D721Med (cell line): Measurements from ENCODE around the gene FOXP2.
A peak's percentile ranks its signal among the peaks of the same experiment; 100 is the strongest.
"Not testable (repeated sequence)": the region's sequence is repeated elsewhere in the genome, so short reads cannot be mapped to it uniquely, and the experiment has no call there.

Experiments
- DNase-seq: peaks from one replicate; pipeline ENCODE4 v3.0.0; 2011; ENCODE audit warnings: low spot score; ENCODE audit not compliant: insufficient read length
- FAIRE-seq: peaks from 2 replicates; lab custom pipeline; 2011; peaks lifted over from hg19 to GRCh38; lab: Jason Lieb, UNC
- TF ChIP-seq, protein P1 (sequence below): IDR thresholded peaks from 2 replicates; pipeline ENCODE4 v1.5.1; 2012; ENCODE audit warnings: mild to moderate bottlenecking, control low read depth; ENCODE audit not compliant: insufficient read depth; ENCODE audit errors: missing control alignments

The FOXP2 gene

DNA sequence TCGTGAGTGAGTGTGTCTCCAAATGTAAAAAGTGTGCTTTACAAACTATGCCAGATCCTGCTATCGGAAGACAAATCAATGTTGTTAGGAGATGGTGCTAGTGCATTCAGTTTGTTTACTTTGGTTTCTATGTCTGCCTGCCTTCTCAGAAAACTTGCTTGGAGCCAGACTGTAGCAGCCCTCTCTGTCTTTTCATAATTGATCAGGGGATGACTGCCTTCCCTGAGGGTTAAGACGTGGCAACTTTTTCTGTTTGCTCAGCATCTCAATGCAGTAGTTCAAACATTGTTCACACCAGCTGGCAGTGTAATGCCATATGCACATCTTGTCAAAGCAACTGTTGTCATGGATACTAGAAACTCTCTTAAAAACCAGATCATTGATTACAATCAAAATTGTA, 118.5 kb downstream of the FOXP2 start:
- no peak for FAIRE-seq
- TF ChIP-seq, protein P1, sequence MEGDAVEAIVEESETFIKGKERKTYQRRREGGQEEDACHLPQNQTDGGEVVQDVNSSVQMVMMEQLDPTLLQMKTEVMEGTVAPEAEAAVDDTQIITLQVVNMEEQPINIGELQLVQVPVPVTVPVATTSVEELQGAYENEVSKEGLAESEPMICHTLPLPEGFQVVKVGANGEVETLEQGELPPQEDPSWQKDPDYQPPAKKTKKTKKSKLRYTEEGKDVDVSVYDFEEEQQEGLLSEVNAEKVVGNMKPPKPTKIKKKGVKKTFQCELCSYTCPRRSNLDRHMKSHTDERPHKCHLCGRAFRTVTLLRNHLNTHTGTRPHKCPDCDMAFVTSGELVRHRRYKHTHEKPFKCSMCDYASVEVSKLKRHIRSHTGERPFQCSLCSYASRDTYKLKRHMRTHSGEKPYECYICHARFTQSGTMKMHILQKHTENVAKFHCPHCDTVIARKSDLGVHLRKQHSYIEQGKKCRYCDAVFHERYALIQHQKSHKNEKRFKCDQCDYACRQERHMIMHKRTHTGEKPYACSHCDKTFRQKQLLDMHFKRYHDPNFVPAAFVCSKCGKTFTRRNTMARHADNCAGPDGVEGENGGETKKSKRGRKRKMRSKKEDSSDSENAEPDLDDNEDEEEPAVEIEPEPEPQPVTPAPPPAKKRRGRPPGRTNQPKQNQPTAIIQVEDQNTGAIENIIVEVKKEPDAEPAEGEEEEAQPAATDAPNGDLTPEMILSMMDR: no peak
- no peak for DNase-seq

DNA sequence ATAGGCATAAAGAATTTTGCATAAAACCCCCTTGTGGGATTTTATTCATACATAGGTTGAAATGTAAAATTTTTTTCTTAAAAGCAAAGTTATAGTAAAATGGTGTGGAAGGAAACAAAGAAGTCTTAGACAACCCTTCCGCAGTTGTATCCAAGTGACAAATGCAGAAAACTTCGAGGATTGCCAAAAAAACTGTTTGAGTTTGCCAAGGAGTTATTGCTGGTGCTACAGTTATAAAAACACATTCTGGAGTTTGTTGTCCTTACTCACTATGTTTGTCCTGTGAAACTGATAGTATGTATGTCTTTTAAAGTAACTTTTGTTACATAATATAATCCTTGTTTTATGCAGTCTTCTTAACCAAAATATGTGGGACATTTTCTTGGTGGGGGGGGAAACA, 120.3 kb downstream of the FOXP2 start:
- FAIRE-seq (no peak), DNase-seq (no peak)
- TF ChIP-seq, protein P1: no peak

DNA sequence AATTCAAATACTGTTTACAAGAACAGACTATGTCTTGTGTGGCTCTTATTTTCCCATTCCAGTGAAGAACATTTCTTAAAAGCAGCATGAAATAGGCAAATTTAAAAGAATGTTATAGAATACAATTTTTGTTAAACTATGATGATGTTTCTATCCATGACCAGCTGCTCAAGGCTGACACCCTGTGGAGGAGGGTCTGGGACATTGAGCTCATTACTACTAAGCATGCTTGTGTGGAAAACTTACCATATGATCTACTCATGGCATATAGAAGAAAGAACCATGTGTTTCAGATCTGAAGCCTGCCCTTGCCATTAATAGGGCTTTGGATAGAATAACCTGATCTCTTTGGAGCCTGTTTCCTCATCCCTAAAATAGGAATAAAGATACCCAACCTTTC, 125.0 kb downstream of the FOXP2 start:
- TF ChIP-seq, protein P1: peak; percentile 53
- DNase-seq (no peak), FAIRE-seq (no peak)

DNA sequence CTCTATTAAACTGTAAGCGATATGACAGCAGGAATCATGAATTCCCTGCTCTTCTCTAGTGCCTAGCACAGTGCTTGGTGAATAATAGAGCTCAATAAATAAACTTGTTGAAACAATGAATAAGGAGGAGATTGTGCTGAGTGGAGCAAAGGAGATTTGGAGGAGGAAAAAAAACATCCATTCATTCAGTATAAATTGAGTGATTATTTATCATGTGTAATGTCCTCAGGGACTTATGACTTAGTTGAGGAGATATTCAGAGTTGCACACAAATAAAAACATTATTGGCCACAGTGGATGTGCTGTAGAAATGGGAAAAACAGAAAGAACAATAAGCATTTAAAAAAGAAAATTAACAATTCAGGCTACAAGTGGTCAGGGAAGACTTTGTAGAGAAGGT, 125.7 kb downstream of the FOXP2 start:
- TF ChIP-seq, protein P1: no peak

DNA sequence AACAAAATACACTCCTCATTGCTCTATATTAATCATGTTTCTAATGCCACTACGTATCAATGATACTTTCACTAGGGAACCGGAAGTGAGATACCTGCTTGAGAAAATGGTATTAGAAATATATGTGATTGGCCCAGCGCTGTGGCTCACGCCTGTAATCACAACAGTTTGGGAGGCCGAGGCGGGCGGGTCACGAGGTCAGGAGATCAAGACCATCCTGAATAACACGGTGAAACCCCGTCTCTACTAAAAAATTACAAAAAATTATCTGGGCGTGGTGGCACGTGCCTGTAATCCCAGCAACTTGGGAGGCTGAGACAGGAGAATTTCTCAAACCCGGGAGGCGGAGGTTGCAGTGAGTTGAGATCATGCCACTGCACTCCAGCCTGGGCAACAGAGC, 132.7 kb downstream of the FOXP2 start:
- not testable (repeated sequence) for FAIRE-seq, DNase-seq

More for the DNA sequence above, 125.7 kb downstream of the FOXP2 start:
- FAIRE-seq (no peak), DNase-seq (no peak)

DNA sequence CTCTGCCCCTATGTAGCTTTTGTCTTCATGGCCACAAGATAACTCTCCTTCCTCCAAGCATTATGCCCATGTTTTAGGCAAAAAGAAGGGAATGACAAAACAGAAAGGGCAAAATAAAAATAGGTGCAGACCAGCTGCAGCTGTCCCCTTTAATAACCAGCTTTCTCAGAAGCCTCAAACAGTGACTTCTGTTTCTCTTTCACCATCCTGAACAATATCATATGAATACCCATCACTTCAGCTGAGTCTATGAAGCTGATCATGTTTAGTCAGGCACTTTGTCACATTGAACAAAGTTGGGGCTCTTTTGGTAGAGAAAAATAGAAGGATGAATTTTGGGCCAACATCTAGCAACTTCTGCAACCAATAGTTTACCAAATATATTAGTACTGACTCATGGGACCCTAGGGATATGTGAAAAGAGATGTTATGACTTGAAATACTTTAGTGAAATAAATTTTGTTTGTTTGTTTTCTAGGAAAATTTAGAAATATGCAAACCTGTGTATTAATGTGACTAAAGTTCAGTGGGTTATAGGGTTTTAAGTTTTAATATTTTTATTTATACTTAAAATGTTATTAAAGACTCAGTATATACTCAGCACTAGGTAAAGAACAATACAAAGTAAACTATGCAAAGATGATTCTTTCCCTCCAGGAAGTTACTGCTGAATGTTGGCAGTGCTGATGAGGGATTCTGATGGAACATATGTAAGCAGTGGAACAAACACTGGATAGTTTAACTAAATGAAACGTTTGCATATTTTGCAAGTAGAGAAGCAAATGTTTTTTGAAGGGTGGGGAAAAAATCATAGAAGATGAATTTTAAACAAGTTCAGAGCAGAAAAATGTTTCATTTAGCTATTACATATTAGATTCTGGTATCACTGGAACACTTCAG, 133.7 kb downstream of the FOXP2 start:
- no peak for DNase-seq
- TF ChIP-seq, protein P1: no peak
- FAIRE-seq: no peak

DNA sequence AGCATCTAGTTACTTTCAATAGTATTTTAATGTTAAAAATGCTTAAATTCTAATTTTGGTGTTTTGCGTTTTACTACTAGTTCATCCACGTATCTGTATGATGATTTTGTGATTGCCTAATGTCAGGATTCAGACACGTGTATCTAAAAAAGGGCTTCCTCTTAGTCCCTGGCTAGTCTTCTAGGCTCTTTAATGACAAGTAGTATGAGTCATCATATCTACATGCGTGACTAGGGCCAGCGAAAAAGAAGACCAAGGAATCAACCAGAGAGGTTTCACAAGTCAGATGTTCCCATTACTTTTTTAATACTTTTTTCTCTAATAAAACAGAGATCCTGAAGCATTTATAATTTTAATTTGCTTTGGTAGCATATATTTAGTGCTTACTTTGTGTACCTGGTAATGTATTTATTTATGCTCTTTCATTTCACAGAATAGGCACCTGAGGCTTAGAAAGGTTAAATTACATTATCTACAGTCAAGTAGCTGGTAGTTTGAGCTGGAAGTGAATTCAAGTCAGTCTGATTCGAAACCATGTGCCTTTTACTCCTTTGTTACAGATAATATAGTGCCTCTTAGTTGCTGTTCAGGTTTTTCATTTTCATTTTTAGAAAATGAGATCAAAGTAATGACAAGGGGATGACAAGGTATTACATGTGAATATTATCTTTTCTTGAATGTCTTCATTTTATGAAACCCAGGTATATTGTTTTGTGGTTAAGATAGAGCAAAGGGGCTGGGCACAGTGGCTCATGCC, 140.3 kb downstream of the FOXP2 start:
- no peak for FAIRE-seq
- no peak for DNase-seq
- TF ChIP-seq, protein P1: no peak
